Placental epithelial cell (primary cell): ENCODE measurements around the gene GNG4. TPM values are rescaled to one million over a fixed set of nuclear protein-coding genes. Genes with fewer than 3 reads are reported as not detected.

ENCODE experiments used
- small RNA-seq: library from RNA; depleted of rRNA; stranded (forward); fragments of <200 nt; gene quantifications from one replicate; pipeline ENCODE3, GENCODE V24; 2012
- total RNA-seq: library from RNA; depleted of rRNA; stranded (reverse); fragments of >200 nt; gene quantifications from 2 replicates; pipeline ENCODE4 v1.2.3, GENCODE V29; 2012

The GNG4 gene
- total RNA-seq: 1.2 and 2.4 TPM in 2 replicates

GRCh38 chr1:235649368-235650163 is at the start of gene GNG4:
TSS of gene GNG4 (minus strand) at chr1:235649784. CDS start at chr1:235583838, 65,946 bp downstream.

GRCh38 chr1:235504122-235504493 is 145.5 kb downstream of the GNG4 start, which contains the start of gene B3GALNT2:
TSS of gene B3GALNT2 (minus strand) at chr1:235504452. CDS start at chr1:235504252, 200 bp downstream.

Small RNA genes within 50 kb of the gene (small RNA-seq; reads per million reads assigned to genes)
- gene MTCO3P46: not detected
- gene MTND4LP21: not detected

Other genes with a start within 250 kb of the GNG4 start
- gene B3GALNT2, start 145.3 kb downstream of the GNG4 start, total RNA-seq: 25.1 and 34.7 TPM in 2 replicates
- gene LYST, start 217.1 kb upstream of the GNG4 start, total RNA-seq: 19.0 and 31.8 TPM in 2 replicates